Stimulated activated CD8-positive, alpha-beta memory T cell treated with anti-CD3 and anti-CD28 coated beads, Interleukin-12 subunit alpha, Interleukin-12 subunit beta, amount 100 ng/mL, for 4 hours (primary cell): ENCODE results near the gene SEPSECS.

Source experiments
- DNase-seq: peaks from one replicate; pipeline ENCODE4 v3.0.0-alpha.2; 2020; ENCODE audit warnings: low read depth

Gene SEPSECS

DNA sequence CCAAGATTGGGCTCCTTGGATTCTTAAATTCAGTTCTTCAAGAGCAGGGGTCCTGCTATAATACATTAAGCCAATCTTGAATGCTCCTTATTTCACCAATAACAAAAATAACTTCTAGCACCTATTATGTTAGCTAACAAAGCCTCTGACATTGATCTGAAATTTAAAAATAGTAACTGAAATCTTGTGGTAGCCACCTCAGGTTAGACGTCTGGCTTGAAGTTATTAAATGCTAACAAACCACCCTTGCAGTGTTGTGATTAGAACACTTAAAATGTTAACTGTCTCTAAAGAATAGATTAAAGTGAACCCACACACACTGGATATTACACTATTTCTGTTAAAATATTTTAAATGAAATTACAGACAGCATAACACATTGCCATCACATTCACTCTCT, 79.7 kb downstream of the SEPSECS start:
- no peak for DNase-seq

DNA sequence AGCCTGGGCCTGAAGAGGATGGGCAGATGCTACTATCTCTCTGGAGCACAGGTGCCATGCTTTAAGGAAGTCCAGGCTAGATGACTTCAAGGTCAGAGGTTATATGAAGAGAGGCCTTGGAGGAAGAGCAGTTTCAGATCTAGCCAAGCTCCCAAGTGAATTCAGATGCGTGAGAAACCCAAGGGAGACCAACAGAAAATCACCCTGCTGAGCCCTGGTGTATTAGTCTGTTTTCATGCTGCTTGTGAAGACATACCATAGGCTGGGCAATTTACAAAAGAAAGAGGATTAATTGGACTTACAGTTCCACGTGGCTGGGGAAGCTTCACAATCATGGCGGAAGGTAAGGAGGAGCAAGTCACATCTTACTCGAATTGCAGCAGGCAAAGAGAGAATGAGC, 81.7 kb downstream of the SEPSECS start:
- DNase-seq, result no peak

DNA sequence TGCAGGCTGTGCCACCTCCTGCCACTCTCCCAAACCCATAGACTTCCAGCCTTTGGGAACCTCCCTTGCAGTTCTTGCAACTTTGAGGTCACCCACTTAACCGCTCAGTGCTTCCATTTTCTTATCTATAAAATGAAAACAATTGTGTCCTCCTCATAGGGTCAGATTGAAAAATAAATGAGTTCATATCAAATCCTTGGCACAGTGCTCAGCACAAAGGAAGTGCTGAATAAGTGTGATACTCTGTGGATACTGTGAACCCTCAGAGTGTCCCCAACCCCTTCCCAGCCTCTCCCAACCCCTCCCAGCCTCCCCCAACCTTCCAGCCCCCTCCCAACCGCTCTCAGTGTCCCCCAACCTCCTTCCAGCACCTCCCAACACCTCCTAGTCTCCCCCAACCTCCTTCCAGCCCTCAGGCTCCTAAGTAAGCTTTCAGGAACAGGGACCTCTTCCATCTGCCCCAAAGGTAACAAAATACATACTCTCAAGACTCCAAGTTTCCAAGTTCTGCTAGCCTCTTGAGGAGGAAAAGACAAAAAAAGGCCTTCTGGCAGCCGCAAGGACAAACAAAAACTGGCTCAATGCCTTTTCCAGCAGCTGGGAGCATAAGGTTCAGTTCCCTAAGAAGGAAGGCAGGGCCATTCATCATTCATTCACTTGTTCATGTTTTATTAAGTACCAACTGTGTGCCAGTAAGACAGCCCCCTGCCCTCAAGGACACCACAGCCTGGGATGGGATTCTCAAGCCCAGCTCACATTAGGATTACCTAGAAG, 83.4 kb downstream of the SEPSECS start:
- no peak for DNase-seq

DNA sequence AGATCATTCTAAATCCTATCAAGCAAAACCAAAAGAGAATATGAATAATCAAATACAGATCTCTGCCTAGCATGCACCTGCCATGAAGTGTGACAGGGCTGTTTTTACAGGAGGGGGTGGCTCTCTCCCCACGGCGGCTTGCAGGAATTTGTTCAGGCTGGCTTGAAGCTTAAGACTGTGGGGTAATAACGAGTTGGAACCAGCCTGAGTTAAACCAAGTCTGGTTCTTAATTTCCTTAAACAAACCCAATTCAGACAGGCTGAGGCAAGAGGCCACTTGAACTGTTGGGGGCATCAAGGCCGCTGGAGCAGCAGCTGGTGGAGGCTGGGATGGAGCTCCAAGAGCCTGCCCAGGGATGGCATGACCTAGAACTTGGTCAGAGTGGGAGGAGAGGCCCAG, 84.4 kb downstream of the SEPSECS start:
- DNase-seq, result no peak

DNA sequence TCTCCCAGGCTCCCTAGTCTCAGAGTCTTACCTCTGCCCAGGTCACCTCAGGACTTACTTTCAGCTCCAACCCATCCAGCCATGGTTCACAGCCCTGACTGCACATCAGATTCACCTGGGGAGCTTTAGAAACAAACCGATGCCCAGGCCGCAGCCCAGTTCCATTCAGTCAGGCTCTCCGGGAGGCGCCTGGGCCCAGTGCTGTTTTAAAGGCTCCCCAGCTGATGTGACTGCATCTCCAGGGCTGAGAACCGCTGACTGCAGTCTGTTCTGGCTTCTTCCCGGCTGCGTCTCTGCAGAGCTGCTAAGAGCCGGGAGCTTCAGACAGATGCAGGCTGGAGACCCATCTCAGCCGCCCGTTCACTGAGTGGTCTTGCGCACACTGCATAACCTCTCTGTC, 85.1 kb downstream of the SEPSECS start:
- DNase-seq, result no peak

DNA sequence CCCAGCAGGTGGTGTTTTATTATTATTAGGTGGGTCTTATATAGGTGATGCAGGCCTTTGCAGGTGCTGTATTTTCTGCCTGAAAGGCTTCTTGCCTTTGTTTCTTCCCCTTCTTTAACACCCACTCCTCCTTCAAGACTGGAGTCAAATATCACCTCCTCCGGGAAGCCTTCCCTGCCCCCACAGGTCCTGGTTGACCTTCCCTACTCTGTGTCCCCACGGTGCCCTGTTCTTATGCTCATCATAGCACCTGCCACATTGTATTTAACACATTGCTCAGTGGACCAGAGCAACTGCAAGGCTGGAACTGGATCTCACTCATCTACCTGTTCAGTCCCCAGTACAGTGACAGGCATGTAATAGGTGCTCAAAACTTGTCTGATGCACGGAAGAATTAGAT, 89.7 kb downstream of the SEPSECS start:
- no peak for DNase-seq
